Chondrocyte (in vitro differentiated cells): ENCODE measurements around the gene IL1RAP. TPM values are rescaled to one million over a fixed set of nuclear protein-coding genes. Genes with fewer than 3 reads are reported as not detected.

Experiments used
- DNase-seq: peaks from one replicate; pipeline ENCODE4 v3.0.0; 2021; ENCODE audit warnings: mixed read lengths, low spot score
- H3K27ac Mint-ChIP-seq: one replicate; pipeline ENCODE4 v1.8.0; 2021; ENCODE audit warnings: mild to moderate bottlenecking, moderate library complexity, mixed read lengths; ENCODE audit not compliant: unreplicated experiment
- H3K27me3 Mint-ChIP-seq: 2 replicates; pipeline ENCODE4 v1.8.0; 2021; ENCODE audit warnings: low read depth, mixed read lengths
- H3K36me3 Mint-ChIP-seq: 2 replicates; pipeline ENCODE4 v1.8.0; 2021; ENCODE audit warnings: low read depth, mixed read lengths
- H3K4me1 Mint-ChIP-seq: 2 replicates; pipeline ENCODE4 v1.8.0; 2021; ENCODE audit warnings: low read depth, mild to moderate bottlenecking, mixed read lengths
- H3K4me3 Mint-ChIP-seq: one replicate; pipeline ENCODE4 v1.8.0; 2021; ENCODE audit warnings: mild to moderate bottlenecking, moderate library complexity, mixed read lengths; ENCODE audit not compliant: unreplicated experiment
- H3K9me3 Mint-ChIP-seq: 2 replicates; pipeline ENCODE4 v1.8.0; 2021; ENCODE audit warnings: low read depth, mixed read lengths
- total RNA-seq: library from RNA; stranded (reverse); gene quantifications from 3 replicates; pipeline ENCODE4 v1.2.1, GENCODE V29; 2021
- TF ChIP-seq, protein P1 (sequence below): fragments of 200-600 bp; sonication (generic); IDR thresholded peaks from 2 replicates; pipeline ENCODE4 v1.5.0; 2021; ENCODE audit warnings: antibody characterized with exemption, mild to moderate bottlenecking, moderate library complexity

The IL1RAP gene
- total RNA-seq, 1 donor from 2014 or later = 30.4 TPM

DNA sequence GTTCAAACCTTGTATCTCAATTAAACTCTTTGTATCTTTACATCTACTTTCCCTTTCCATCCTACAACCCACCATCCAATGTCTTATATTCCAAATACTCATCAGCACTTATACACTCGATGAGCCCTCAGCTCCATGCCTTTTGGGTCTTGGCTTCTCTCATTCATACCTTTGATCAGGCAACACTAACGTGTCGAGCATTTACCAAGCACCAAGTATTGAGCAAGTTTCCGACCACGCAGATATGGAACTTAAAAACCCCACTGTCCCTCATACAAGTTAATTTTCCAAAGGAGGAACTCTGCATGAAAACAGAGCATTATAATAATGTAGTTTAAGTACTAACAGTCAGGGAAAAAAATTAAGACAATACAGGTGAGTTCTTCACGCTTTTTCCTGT is 102.8 kb downstream of the IL1RAP start:
- Mint-ChIP-seq H3K27ac (no peak overlapping the region), H3K4me3 (no peak overlapping the region), H3K27me3 (no peaks in the 10 kb centered on the region), H3K4me1 (peaks cover 10% of the 10 kb centered on the region), H3K36me3 (peaks cover 4% of the 10 kb centered on the region), H3K9me3 (no peaks in the 10 kb centered on the region)
- DNase-seq = no peak
- TF ChIP-seq, protein P1, sequence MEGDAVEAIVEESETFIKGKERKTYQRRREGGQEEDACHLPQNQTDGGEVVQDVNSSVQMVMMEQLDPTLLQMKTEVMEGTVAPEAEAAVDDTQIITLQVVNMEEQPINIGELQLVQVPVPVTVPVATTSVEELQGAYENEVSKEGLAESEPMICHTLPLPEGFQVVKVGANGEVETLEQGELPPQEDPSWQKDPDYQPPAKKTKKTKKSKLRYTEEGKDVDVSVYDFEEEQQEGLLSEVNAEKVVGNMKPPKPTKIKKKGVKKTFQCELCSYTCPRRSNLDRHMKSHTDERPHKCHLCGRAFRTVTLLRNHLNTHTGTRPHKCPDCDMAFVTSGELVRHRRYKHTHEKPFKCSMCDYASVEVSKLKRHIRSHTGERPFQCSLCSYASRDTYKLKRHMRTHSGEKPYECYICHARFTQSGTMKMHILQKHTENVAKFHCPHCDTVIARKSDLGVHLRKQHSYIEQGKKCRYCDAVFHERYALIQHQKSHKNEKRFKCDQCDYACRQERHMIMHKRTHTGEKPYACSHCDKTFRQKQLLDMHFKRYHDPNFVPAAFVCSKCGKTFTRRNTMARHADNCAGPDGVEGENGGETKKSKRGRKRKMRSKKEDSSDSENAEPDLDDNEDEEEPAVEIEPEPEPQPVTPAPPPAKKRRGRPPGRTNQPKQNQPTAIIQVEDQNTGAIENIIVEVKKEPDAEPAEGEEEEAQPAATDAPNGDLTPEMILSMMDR = no peak

DNA sequence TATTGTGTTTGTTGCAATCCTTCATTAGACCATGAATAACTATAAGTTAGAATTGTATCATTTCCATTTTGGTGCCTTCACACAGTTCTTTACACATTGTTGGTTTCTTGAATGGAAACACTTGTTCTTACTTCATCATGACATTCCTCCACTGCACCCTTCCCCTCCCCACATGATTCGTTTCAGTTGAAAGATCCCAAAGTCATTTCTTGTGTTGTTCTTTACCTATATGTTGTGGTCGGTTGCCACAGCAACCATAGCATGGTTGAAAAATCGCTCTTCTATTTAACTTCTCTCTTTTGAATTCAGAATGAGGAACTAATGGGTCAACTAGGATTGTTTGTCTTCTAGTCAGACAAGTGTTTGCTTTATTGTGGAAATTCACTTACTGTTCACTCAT is 103.3 kb downstream of the IL1RAP start:
- no peak for DNase-seq
- Mint-ChIP-seq H3K27me3 (no peaks in the 10 kb centered on the region), H3K36me3 (peaks cover 5% of the 10 kb centered on the region), H3K4me3 (no peak overlapping the region), H3K27ac (no peak overlapping the region), H3K9me3 (no peaks in the 10 kb centered on the region), H3K4me1 (peaks cover 10% of the 10 kb centered on the region)
- TF ChIP-seq, protein P1 = no peak

DNA sequence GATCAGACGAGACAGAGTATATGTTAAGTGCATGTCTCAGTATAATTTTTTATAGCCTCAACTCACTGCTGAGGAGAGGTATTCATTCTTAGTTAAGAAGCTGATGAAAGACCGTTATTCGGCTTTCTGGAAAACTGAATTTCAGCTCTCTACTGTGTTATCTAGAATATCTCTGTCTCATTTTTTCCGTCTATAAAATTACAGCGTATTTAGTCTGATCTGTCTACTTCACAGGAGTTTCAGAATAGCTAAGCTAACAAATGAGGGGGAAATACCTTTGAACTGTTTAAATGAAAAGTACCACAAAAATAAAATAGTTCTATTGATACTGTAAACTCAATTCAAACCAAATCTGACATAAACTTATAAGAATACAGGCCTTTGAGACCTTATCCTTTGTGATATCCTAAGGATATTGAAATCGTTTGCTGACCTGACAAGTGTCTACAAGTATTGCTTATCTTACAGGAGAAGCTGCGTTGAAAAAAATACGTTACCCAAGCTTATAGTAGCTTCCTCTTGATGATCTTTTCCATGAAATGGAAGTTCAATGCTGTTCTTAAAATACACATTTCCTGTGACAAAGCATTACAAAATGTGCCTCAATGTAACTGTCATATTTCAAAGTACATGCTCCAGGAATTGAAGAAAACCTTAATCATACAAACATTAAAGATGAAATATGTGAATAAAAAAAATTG is 104.6 kb downstream of the IL1RAP start:
- Mint-ChIP-seq H3K27me3 (no peaks in the 10 kb centered on the region), H3K36me3 (peaks cover 4% of the 10 kb centered on the region), H3K27ac (no peak overlapping the region), H3K9me3 (no peaks in the 10 kb centered on the region), H3K4me1 (peaks cover 10% of the 10 kb centered on the region), H3K4me3 (no peak overlapping the region)
- TF ChIP-seq, protein P1 = no peak
- no peak for DNase-seq

DNA sequence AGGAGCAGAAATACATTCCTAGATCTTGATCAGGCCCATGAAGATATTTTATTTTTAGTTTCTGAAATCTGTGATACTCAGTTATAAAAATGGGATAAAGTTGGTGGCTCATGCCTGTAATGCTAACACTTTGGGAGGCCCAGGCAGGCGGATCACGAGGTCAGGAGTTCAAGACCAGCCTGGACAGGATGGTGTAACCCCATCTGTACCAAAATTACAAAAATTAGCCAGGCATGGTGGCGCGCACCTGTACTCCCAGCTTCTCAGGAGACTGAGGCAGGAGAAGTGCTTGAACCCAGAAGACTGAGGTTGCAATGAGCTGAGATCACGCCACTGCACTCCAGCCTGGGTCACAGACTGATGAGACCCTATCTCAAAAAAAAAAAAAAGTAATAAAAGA is 105.5 kb downstream of the IL1RAP start:
- H3K9me3 Mint-ChIP-seq = no peaks in the 10 kb centered on the region
- TF ChIP-seq, protein P1 = no peak
- peaks cover 10% of the 10 kb centered on the region for H3K36me3 Mint-ChIP-seq
- H3K27ac Mint-ChIP-seq = no peak overlapping the region
- no peak overlapping the region for H3K4me3 Mint-ChIP-seq
- no peak for DNase-seq
- no peaks in the 10 kb centered on the region for H3K27me3 Mint-ChIP-seq
- peaks cover 10% of the 10 kb centered on the region for H3K4me1 Mint-ChIP-seq

DNA sequence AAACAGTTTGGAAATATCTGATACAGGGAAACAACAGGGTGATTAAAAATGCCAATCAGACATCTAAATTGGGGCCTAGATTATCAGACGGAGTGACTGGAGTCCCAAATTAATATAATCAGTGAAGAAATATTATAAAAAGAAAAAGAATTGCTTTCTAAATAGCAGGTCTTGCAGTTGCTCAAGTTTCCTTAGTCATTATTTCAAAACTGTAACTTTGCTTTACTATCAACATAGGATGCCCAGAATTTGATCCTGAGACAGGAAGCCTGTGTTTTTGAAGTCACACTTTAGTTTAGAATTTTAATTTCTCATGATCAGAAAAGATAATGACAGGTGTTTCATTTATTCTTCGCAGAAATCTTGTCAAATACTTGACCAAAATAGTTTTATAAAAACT is 105.9 kb downstream of the IL1RAP start:
- DNase-seq = no peak
- H3K27ac Mint-ChIP-seq = no peak overlapping the region
- peaks cover 12% of the 10 kb centered on the region for H3K36me3 Mint-ChIP-seq

More for the DNA sequence above, 105.9 kb downstream of the IL1RAP start:
- TF ChIP-seq, protein P1 = no peak
- no peak overlapping the region for H3K4me3 Mint-ChIP-seq
- no peaks in the 10 kb centered on the region for H3K27me3 Mint-ChIP-seq
- peaks cover 10% of the 10 kb centered on the region for H3K4me1 Mint-ChIP-seq
- no peaks in the 10 kb centered on the region for H3K9me3 Mint-ChIP-seq
